Neural cell (in vitro differentiated cells): ENCODE data around the gene SQSTM1. TPM values are rescaled to one million over a fixed set of nuclear protein-coding genes. Genes with fewer than 3 reads are reported as not detected.

ENCODE experiments used
- H2AFZ ChIP-seq: fragments of 200-600, 300-800 bp; sonication (generic), shearing (Covaris generic); 2 replicates; pipeline ENCODE4 v1.6.0; 2014; ENCODE audit warnings: low read depth, mild to moderate bottlenecking, antibody characterized with exemption, low read length, moderate library complexity
- H3F3A ChIP-seq: fragments of 200-600 bp; shearing (Covaris generic); 2 replicates; pipeline ENCODE4 v1.6.1; 2016; ENCODE audit warnings: mild to moderate bottlenecking, moderate library complexity, mixed read lengths, antibody characterized with exemption, low read length; ENCODE audit not compliant: insufficient read depth, poor library complexity, severe bottlenecking
- H3K27ac ChIP-seq: fragments of 200-600, 300-800 bp; sonication (generic), shearing (Covaris generic); 2 replicates; pipeline ENCODE4 v1.5.1; 2014; ENCODE audit warnings: mild to moderate bottlenecking, low read length, moderate library complexity
- H3K27me3 ChIP-seq: fragments of 300-800, 200-600 bp; sonication (generic), shearing (Covaris generic); 2 replicates; pipeline ENCODE4 v1.6.0; 2014; ENCODE audit warnings: mild to moderate bottlenecking, low read depth, low read length, moderate library complexity; ENCODE audit not compliant: insufficient read depth
- H3K36me3 ChIP-seq: fragments of 300-800, 200-600 bp; sonication (generic), shearing (Covaris generic); 2 replicates; pipeline ENCODE4 v1.5.1; 2014; ENCODE audit warnings: mild to moderate bottlenecking, antibody characterized with exemption, low read length, moderate library complexity; ENCODE audit not compliant: insufficient read depth
- H3K4me2 ChIP-seq: fragments of 300-800, 200-600 bp; sonication (generic), shearing (Covaris generic); 2 replicates; pipeline ENCODE4 v1.6.0; 2014; ENCODE audit warnings: mild to moderate bottlenecking, low read length
- H3K4me3 ChIP-seq: fragments of 300-800, 200-600 bp; sonication (generic), shearing (Covaris generic); 2 replicates; pipeline ENCODE4 v1.5.1; 2014; ENCODE audit warnings: mild to moderate bottlenecking, low read length, moderate library complexity
- H3K79me2 ChIP-seq: fragments of 200-600 bp; shearing (Covaris generic); replicated peaks from 2 replicates; pipeline ENCODE4 v1.6.0; 2014; ENCODE audit warnings: mild to moderate bottlenecking, low read length, moderate library complexity; ENCODE audit not compliant: insufficient read depth
- H3K9ac ChIP-seq: fragments of 300-800, 200-600 bp; sonication (generic), shearing (Covaris generic); 2 replicates; pipeline ENCODE4 v1.6.1; 2016; ENCODE audit warnings: mild to moderate bottlenecking, low read length, mixed read lengths
- H3K9me2 ChIP-seq: fragments of 200-600 bp; shearing (Covaris generic); 2 replicates; pipeline ENCODE4 v1.6.1; 2016; ENCODE audit warnings: mild to moderate bottlenecking, low read length, mixed read lengths; ENCODE audit not compliant: insufficient read depth
- H3K9me3 ChIP-seq: fragments of 200-600, 300-800 bp; sonication (generic), shearing (Covaris generic); 2 replicates; pipeline ENCODE4 v1.6.1; 2016; ENCODE audit warnings: mild to moderate bottlenecking, mixed run types, low read length, moderate library complexity, mixed read lengths
- H4K20me1 ChIP-seq: fragments of 200-600 bp; shearing (Covaris generic); 2 replicates; pipeline ENCODE4 v1.6.1; 2016; ENCODE audit warnings: mild to moderate bottlenecking, mixed run types; ENCODE audit not compliant: insufficient read depth
- EP300 ChIP-seq: fragments of 450-650 bp; conservative IDR thresholded peaks from 2 replicates; pipeline ENCODE4 v1.6.1; 2014; ENCODE audit warnings: antibody characterized with exemption, mild to moderate bottlenecking, moderate library complexity; ENCODE audit not compliant: poor library complexity, severe bottlenecking
- EZH2 ChIP-seq: fragments of 200-600, 300-800 bp; shearing (Covaris generic), sonication (generic); IDR thresholded peaks from 2 replicates; pipeline ENCODE4 v1.6.1; 2014; ENCODE audit warnings: antibody characterized with exemption, low read length, borderline replicate concordance, mild to moderate bottlenecking; ENCODE audit not compliant: insufficient read depth, poor library complexity, severe bottlenecking
- MXI1 ChIP-seq: fragments of 450-650 bp; conservative IDR thresholded peaks from 2 replicates; pipeline ENCODE4 v1.6.1; 2014; ENCODE audit warnings: antibody characterized with exemption, mild to moderate bottlenecking; ENCODE audit not compliant: poor library complexity, severe bottlenecking
- POLR2AphosphoS5 ChIP-seq: IDR thresholded peaks from 2 replicates; pipeline ENCODE4 v1.6.1; 2012
- RAD21 ChIP-seq: fragments of 450-650 bp; conservative IDR thresholded peaks from 2 replicates; pipeline ENCODE4 v1.6.1; 2014; ENCODE audit warnings: antibody characterized with exemption, mild to moderate bottlenecking, moderate library complexity
- SMC3 ChIP-seq: fragments of 450-650 bp; conservative IDR thresholded peaks from 2 replicates; pipeline ENCODE4 v1.6.1; 2014; ENCODE audit warnings: antibody characterized with exemption, mild to moderate bottlenecking, moderate library complexity; ENCODE audit not compliant: poor library complexity
- TAF1 ChIP-seq: IDR thresholded peaks from 2 replicates; pipeline ENCODE4 v1.6.1; 2012; ENCODE audit warnings: low read depth
- polyA plus RNA-seq: library from polyadenylated mRNA; depleted of rRNA; stranded (reverse); fragments of >200 nt; gene quantifications from 2 replicates; pipeline ENCODE4 v1.2.3, GENCODE V29; 2014
- TF ChIP-seq, protein P1 (sequence below): IDR thresholded peaks from 2 replicates; pipeline ENCODE4 v1.6.1; 2012; ENCODE audit warnings: borderline replicate concordance
- TF ChIP-seq, protein P2 (sequence below): fragments of 450-650 bp; IDR thresholded peaks from 2 replicates; pipeline ENCODE4 v1.5.1; 2014; ENCODE audit warnings: antibody characterized with exemption, mild to moderate bottlenecking, moderate library complexity; ENCODE audit not compliant: poor library complexity, severe bottlenecking

SQSTM1 gene
- polyA plus RNA-seq, 1 donor from 2014 or later: 64.5 TPM

DNA sequence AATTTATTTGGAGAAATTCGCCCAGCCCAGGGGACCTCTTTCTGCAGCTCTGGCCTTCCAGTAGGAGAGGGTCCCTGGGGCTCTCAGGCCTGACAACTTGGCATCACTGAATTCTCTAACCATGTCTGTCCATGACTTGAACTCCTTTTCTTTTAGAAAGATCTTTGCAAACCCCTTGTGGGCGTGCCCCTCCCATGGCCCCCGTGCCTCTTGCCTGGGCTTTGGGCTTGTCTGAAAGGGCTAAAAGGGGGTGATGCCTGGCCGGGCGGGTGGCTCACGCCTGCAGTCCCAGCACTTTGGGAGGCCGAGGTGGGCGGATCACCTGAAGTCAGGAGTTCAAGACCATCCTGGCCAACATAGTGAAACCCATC, 3.2 kb upstream of the SQSTM1 start:
- TF ChIP-seq MXI1: no peak
- no peak for TF ChIP-seq SMC3
- TF ChIP-seq, protein P1, sequence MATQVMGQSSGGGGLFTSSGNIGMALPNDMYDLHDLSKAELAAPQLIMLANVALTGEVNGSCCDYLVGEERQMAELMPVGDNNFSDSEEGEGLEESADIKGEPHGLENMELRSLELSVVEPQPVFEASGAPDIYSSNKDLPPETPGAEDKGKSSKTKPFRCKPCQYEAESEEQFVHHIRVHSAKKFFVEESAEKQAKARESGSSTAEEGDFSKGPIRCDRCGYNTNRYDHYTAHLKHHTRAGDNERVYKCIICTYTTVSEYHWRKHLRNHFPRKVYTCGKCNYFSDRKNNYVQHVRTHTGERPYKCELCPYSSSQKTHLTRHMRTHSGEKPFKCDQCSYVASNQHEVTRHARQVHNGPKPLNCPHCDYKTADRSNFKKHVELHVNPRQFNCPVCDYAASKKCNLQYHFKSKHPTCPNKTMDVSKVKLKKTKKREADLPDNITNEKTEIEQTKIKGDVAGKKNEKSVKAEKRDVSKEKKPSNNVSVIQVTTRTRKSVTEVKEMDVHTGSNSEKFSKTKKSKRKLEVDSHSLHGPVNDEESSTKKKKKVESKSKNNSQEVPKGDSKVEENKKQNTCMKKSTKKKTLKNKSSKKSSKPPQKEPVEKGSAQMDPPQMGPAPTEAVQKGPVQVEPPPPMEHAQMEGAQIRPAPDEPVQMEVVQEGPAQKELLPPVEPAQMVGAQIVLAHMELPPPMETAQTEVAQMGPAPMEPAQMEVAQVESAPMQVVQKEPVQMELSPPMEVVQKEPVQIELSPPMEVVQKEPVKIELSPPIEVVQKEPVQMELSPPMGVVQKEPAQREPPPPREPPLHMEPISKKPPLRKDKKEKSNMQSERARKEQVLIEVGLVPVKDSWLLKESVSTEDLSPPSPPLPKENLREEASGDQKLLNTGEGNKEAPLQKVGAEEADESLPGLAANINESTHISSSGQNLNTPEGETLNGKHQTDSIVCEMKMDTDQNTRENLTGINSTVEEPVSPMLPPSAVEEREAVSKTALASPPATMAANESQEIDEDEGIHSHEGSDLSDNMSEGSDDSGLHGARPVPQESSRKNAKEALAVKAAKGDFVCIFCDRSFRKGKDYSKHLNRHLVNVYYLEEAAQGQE: no peak
- no peak for TF ChIP-seq RAD21
- TF ChIP-seq POLR2AphosphoS5: no peak
- no peak for TF ChIP-seq EP300
- Histone ChIP-seq H3K27me3 (peaks cover 4% of the 10 kb centered on the region), H3K4me3 (no peak overlapping the region), H3K4me2 (no peak overlapping the region), H3K79me2 (peaks cover 8% of the 10 kb centered on the region), H4K20me1 (no peaks in the 10 kb centered on the region), H3F3A (no peaks in the 10 kb centered on the region), H2AFZ (no peak overlapping the region), H3K36me3 (no peaks in the 10 kb centered on the region), H3K27ac (no peak overlapping the region), H3K9me3 (no peaks in the 10 kb centered on the region), H3K9me2 (no peaks in the 10 kb centered on the region), H3K9ac (no peak overlapping the region)

DNA sequence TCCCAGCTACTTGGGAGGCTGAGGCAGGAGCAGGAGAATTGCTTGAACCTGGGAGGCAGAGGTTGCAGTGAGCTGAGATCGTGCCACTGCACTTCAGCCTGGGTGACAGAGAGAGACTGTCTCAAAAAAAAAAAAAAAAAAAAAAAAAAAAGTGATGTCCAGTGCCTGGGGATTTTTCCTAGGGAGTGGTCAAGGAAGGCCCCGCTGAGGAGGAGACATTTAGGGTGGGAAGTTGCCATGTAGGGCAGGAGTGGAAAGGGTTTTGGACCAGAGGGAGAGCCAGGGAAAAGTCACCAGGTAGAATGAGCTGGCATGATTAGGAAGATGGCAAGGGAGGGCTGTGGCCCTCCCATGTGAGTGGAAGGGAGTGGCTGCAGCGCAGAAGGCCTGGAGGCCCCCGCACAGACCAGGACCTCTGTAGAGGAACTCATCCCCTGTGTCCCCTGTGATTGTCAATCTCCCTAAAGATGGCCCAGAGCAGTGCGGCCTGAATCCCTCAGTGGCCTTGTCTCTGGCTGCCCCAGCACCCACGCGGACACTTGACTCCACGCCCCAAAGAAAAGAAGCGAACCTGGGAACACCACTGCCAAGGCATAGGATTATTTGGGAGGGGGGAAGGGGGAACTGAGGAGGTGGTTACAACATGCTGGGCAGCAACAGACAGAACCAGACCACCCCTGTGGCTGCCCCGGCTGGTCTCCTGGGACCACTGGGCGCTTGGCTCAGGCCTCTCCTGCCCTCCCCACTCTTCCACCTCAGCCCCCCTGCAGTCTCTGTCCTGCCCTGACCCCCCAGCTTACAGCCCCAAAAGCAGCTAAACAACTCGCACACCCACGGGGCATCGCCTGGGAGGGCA, 2.6 kb upstream of the SQSTM1 start:
- Histone ChIP-seq H3K4me2 (no peak overlapping the region), H3K27me3 (peaks cover 4% of the 10 kb centered on the region), H3K9ac (peak overlapping the region; percentile 36), H3K9me3 (no peaks in the 10 kb centered on the region), H2AFZ (no peak overlapping the region), H3K27ac (peak overlapping the region; percentile 20), H3F3A (no peaks in the 10 kb centered on the region), H3K36me3 (no peaks in the 10 kb centered on the region), H3K9me2 (no peaks in the 10 kb centered on the region), H4K20me1 (no peaks in the 10 kb centered on the region), H3K79me2 (peaks cover 12% of the 10 kb centered on the region), H3K4me3 (peak overlapping the region; percentile 56)
- TF ChIP-seq RAD21 (no peak), TAF1 (no peak), SMC3 (no peak), EP300 (no peak), EZH2 (no peak), MXI1 (no peak), POLR2AphosphoS5 (no peak)
- TF ChIP-seq, protein P2, sequence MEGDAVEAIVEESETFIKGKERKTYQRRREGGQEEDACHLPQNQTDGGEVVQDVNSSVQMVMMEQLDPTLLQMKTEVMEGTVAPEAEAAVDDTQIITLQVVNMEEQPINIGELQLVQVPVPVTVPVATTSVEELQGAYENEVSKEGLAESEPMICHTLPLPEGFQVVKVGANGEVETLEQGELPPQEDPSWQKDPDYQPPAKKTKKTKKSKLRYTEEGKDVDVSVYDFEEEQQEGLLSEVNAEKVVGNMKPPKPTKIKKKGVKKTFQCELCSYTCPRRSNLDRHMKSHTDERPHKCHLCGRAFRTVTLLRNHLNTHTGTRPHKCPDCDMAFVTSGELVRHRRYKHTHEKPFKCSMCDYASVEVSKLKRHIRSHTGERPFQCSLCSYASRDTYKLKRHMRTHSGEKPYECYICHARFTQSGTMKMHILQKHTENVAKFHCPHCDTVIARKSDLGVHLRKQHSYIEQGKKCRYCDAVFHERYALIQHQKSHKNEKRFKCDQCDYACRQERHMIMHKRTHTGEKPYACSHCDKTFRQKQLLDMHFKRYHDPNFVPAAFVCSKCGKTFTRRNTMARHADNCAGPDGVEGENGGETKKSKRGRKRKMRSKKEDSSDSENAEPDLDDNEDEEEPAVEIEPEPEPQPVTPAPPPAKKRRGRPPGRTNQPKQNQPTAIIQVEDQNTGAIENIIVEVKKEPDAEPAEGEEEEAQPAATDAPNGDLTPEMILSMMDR: no peak
- TF ChIP-seq, protein P1: no peak
